Activated naive CD4-positive, alpha-beta T cell treated with anti-CD3 and anti-CD28 coated beads, Interleukin-2, amount 50 U/mL, for 24 hours (primary cell): ENCODE results near the gene C2orf42.
"Not testable (repeated sequence)": the region's sequence is repeated elsewhere in the genome, so short reads cannot be mapped to it uniquely, and the experiment has no call there.

Experiments
- H3K27ac Mint-ChIP-seq: one replicate; pipeline ENCODE4 v1.8.0; 2021; ENCODE audit warnings: mild to moderate bottlenecking, mixed read lengths
- H3K27me3 Mint-ChIP-seq: one replicate; pipeline ENCODE4 v1.8.0; 2021; ENCODE audit warnings: mixed read lengths
- H3K36me3 Mint-ChIP-seq: one replicate; pipeline ENCODE4 v1.8.0; 2021; ENCODE audit warnings: mixed read lengths
- H3K4me1 Mint-ChIP-seq: one replicate; pipeline ENCODE4 v1.8.0; 2021; ENCODE audit warnings: mixed read lengths
- H3K4me3 Mint-ChIP-seq: one replicate; pipeline ENCODE4 v1.8.0; 2021; ENCODE audit warnings: mild to moderate bottlenecking, mixed read lengths
- H3K9me3 Mint-ChIP-seq: one replicate; pipeline ENCODE4 v1.8.0; 2021; ENCODE audit warnings: mixed read lengths

Gene C2orf42

DNA sequence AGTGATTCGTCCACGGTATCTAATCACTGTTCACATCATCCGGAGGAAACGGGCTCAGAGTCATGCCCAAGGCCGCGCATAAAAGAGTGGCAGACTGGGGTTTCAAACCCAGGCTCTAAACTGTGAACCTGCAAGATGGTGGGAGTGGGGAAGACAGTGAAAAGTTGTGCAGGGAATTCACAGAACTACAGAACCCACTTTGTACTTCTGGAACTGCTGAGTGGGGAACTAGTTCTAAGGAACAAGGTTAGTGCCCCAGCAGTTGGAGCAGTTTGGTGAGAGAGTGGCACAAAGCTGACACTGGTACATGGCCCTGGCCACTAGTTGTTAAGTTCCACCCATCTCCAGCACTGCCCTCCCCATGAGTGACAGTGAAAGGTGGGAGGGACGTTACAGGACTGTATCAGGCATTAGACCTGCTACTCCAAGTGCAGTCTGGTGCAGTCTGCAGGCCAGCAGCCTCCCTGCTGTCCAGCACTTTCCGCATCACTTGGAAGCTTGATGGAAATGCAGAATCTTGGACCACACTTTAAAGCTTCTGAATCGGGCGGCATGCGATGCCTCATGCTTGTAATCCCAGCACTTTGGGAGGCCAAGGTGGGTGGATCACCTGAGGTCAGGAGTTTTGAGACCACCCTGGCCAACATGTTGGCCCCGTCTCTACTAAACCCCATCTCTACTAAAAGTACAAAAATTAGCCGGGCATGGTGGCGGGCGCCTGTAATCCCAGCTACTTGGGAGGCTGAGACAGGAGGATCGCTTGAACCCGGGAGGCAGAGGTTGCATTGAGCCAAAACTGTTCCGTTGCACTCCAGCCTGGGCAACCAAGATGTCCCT lies 47.3 kb downstream of the C2orf42 start:
- Mint-ChIP-seq H3K4me1 (peaks cover 68% of the 10 kb centered on the region), H3K27me3 (no peaks in the 10 kb centered on the region), H3K4me3 (peak overlapping the region; percentile 87), H3K27ac (peak overlapping the region; percentile 99), H3K9me3 (no peaks in the 10 kb centered on the region), H3K36me3 (peaks cover 1% of the 10 kb centered on the region)

DNA sequence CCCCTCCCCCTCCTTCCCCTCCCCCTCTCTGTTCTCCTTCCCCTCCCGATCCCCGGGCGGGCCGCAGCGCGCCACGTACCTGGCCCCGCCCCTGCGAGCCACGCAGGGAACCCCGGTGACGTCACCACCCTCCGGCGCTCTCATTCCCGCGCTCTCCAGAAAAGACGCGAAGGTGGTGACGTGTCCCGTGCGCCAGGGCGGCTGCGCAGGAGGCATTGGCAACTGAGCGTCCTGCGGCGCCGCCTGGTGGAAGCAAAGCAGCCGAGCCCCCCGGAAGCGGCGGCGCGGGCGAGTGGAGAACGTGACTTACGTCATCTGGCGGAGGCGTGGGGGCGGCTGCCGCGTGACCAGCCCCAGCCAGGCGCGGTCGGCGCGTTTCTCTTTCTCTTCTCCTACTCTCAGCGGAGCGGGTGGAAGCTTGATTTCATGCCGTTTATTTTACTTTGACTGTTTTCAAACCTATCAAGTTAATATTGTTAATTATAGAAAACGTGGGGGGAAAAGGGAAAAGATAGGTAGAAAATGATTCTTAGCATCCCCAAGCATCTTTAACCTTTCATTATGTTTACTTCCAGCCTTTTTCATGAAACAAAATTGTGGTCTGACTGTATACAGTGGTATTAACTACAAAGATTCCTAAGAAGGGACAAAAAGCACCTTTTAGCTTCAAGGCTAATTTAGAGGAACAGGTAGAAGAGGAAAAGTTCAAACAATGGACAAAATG lies 48.1 kb downstream of the C2orf42 start:
- Mint-ChIP-seq H3K9me3 (no peaks in the 10 kb centered on the region), H3K27ac (peak overlapping the region; percentile 99), H3K27me3 (no peaks in the 10 kb centered on the region), H3K4me1 (peaks cover 75% of the 10 kb centered on the region), H3K36me3 (peaks cover 1% of the 10 kb centered on the region), H3K4me3 (peak overlapping the region; percentile 87)

DNA sequence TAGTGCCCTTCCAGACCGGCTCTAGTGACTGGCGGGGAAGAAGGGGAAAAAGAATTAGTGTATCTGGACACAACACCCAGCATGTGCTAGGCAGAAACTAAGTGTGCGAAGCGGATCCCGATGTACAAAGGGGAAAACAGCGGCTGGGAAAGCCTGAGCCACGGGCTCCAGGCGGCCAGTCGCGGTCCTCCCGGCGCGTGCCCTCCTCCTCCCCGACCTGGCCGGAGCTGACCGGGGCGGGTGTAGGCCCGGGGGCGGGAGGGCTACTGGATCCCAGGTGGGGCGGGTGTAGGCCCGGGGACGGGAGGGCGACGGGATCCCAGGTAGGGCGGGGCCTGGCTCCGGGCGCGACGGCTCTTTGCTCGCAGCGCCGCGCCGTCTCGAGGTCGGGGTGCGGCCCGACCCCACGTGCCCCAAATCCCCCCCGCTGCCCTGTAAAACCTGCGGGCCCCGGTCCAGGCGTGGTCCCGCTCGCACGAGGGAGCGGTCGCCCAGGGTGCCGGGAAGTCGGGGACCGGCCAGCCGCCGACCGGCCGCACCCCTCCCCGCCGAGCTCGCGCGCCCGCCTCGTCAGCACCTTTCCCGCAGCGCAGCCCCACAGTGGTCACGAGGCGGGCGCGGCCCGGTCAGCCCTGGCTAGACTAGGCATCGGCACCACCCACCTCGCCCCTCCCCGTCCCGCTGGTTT lies 48.8 kb downstream of the C2orf42 start:
- H3K4me1 Mint-ChIP-seq, result peaks cover 82% of the 10 kb centered on the region

DNA sequence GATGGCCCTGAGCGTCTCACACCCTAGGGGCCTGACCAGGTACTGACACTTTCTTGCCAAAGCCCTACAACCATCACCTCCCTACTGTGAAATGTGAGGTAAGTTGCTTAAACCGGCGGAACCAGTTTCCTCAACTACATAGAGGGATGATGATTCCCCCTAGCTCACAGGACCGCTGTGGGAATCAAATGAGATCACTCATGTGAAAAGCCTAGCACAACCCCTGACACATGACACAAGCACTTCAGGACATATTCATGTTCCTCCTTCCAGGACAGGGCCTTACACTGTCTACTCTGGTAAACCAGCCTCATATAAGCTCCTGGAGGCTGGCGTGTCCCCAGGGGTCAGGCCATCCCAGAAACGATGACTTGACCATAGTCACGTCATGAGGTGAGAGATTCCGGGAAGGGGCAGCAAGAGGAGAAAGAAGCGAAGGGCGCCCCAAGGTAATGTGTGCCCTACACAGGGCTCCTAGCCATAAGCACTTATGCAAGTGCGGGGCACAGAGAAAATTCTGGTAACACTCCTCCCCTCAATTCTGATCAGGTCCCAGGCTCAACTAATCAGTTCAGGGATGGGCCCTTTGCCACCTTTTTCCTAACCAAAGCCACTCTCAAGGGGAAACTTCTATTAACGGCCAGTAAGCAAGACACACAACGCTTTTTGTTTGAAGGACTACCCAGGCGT lies 49.5 kb downstream of the C2orf42 start:
- H3K9me3 Mint-ChIP-seq, result no peaks in the 10 kb centered on the region
- H3K4me1 Mint-ChIP-seq, result peaks cover 78% of the 10 kb centered on the region
- H3K27ac Mint-ChIP-seq, result peak overlapping the region; percentile 100
- peaks cover 1% of the 10 kb centered on the region for H3K36me3 Mint-ChIP-seq
- peak overlapping the region; percentile 91 for H3K4me3 Mint-ChIP-seq
- no peaks in the 10 kb centered on the region for H3K27me3 Mint-ChIP-seq

More for the DNA sequence above, 48.8 kb downstream of the C2orf42 start:
- Mint-ChIP-seq H3K27ac (peak overlapping the region; percentile 100), H3K4me3 (peak overlapping the region; percentile 91), H3K36me3 (peaks cover 1% of the 10 kb centered on the region), H3K9me3 (no peaks in the 10 kb centered on the region), H3K27me3 (no peaks in the 10 kb centered on the region)

DNA sequence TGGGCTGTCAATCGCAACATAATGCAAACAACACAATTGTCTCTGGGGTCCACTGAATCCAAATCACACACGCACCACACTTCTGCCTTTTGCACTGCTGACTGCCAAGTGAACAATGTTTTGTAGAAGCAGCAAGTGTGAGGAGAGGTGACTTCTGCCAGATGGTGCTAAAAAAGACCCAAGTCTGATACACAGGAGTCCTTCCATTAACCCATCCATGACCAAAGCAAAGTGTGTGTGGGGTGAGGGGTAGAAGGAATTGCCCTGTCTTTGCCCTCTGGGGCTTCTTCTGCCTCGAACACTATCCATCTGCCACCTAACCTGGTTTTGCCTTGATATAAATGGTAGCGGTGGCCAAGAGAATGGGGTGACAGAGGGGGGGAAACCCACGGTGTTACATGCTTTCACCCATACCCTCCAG lies 50.0 kb downstream of the C2orf42 start:
- Mint-ChIP-seq H3K9me3 (no peaks in the 10 kb centered on the region), H3K27ac (peak overlapping the region; percentile 100), H3K4me1 (peaks cover 77% of the 10 kb centered on the region), H3K36me3 (peaks cover 1% of the 10 kb centered on the region), H3K4me3 (peak overlapping the region; percentile 91), H3K27me3 (no peaks in the 10 kb centered on the region)

DNA sequence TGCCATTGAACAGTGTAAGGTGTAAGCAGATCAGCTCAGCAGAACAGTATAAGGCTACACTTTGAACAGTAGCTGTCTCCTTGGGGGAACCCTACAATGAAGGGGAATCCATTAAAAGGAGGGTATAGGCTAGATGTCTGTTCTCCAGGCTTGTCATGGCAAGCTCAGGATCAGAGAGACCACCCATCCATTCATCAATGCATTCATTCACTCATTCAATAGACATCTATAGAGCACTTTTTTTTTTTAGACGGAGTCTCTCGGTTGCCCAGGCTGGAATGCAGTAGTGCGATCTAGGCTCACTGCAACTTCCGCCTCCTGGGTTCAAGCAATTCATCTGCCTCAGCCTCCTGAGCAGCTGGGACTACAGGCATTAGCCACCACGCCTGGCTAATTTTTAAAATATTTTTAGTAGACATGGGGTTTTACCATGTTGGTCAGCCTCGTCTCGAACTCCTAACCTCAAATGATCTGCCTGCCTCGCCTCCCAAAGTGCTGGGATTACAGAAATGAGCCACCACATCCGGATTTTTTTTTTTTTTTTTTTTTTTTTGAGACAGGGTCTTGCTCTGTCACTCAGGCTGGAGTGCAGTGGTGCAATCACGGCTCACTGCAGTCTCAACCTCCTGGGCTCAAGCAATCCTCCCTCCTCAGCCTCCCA lies 56.4 kb downstream of the C2orf42 start:
- peak overlapping the region; percentile 100 for H3K27ac Mint-ChIP-seq
- not testable (repeated sequence) for H3K27me3 Mint-ChIP-seq, H3K9me3 Mint-ChIP-seq, H3K36me3 Mint-ChIP-seq, H3K4me3 Mint-ChIP-seq
- H3K4me1 Mint-ChIP-seq, result peaks cover 88% of the 10 kb centered on the region

DNA sequence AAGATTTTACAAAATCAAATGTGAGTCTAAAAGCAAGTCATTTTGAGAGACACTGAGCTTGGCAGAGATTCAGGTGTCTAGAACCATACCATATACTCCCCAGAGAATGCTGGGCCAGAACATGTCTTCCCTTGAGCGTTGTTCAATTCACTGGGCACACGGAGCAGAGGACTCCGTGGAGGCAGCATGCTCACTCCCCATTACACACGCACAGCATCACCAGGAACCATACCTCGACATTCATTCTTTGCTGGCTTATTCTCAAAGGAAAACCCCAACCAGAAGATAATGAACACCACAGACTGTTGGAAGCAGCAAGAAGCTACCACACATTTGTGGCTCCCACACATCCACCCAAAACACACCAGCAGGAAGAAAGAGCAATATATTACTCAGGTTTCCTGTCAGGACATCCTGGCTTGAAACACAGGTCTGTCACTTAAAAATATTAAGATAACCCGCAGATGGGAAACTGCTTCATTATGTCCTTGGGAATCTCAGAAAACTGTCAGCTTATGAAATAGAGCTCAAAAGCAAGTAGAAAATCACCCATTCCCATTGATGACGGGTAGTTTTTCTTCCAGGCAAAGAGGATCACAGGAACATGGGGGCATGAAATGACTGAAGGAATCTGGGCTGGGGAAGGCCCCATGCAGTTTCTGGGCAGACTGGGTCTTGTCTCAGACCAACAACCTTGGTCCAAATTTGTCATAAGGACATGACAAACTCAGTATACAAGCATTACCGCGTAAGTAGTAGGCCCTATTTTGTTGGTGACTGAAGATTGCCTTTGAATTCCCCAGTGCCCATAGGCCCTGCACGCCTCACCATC lies 57.1 kb downstream of the C2orf42 start:
- no peaks in the 10 kb centered on the region for H3K27me3 Mint-ChIP-seq
- H3K9me3 Mint-ChIP-seq, result no peaks in the 10 kb centered on the region
- H3K27ac Mint-ChIP-seq, result peak overlapping the region; percentile 100
- peaks cover 82% of the 10 kb centered on the region for H3K4me1 Mint-ChIP-seq
- peak overlapping the region; percentile 97 for H3K4me3 Mint-ChIP-seq
- peaks cover 1% of the 10 kb centered on the region for H3K36me3 Mint-ChIP-seq

DNA sequence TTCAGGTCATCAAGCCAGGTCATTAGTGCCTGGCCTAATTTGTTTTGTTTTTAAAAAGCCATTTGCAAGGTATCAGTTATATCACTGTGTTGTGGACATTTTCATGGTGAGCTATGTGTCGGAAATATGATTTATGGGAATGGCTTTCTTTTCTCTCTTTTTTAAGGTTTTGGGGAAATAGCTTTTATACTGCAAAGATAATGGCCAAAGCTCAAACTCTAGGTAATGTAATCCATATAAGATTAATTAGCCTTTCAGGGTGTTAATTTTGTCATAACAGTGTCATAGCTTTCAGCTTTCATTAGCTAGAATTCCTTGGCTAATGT lies 57.7 kb downstream of the C2orf42 start:
- H3K27me3 Mint-ChIP-seq, result no peaks in the 10 kb centered on the region
- no peaks in the 10 kb centered on the region for H3K9me3 Mint-ChIP-seq
- H3K27ac Mint-ChIP-seq, result peak overlapping the region; percentile 100
- H3K4me3 Mint-ChIP-seq, result peak overlapping the region; percentile 97
- peaks cover 81% of the 10 kb centered on the region for H3K4me1 Mint-ChIP-seq
- peaks cover 1% of the 10 kb centered on the region for H3K36me3 Mint-ChIP-seq

DNA sequence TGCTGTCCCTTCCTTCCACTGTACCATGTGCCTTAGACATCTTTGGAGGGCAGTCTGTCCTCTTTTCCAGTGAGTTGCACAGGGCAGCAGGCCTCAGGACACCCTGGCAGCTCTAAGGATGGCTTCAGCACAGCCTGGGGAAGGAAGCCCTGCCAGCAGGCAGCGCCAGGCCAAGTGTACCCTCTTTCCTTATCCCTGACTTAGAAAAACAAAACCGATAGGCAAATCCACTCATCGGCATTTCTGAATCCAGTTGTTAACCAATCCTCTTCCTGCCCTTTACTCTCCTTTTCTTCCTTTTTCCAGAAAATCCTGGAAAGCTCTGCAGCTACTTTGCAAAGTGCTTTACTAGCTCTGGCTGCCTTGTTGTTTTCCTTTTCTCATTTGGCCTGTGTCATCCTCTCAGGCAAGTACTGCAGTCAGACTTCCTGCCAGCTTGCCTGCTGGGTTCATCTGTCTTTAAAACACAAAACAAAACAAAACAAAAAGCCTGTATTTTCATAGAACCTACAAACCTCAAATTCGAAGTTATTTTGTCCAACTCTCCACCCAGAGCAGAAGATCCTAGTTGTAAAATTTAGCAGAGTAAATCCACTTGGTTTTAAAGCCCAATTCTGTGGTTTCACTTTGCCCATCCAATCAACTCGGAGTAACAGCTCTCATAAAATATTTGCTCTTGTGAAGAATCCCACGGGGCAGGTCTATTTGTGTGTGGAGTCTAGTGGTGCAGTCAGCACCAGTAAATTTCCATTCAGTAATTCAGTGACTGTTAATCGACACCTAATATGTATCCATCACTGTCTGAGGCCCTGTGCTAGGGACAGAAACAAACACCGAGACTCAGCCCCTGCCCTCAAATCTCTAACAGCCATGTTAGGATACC lies 58.3 kb downstream of the C2orf42 start:
- Mint-ChIP-seq H3K27me3 (no peaks in the 10 kb centered on the region), H3K36me3 (peaks cover 1% of the 10 kb centered on the region), H3K27ac (peak overlapping the region; percentile 100)

DNA sequence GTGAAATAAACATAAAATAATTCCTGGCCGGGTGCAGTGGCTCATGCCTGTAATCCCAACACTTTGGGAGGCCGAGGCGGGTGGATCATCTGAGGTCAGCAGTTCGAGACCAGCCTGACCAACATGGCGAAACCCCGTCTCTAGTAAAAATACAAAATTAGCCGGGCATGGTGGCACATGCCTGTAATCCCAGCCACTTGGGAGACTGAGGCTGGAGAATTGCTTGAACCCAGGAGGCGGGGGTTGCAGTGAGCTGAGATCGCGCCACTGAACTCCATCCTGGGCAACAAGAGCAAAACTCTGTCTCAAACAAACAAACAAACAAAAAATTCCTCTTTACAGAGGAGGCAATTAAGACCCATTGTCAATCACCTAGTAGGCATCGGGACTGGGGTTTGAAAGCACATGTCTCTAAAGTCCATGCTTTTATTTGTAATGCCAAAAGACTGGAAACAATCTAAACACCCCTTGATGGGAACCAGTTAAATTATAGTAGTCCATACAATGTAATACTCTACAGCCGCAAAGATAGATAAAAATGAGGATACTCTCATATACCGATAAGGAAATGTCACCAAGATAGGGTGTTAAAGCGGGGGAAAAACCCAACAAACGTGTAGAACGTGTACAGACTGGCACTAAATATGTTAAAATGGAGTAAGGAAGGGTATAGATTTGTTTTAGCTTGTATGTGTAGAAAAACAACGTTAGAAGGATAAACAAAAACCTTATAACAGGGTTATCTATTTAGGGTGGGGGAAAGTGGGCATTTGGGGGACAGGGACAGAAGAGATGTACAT lies 59.3 kb downstream of the C2orf42 start:
- H3K4me1 Mint-ChIP-seq, result peaks cover 80% of the 10 kb centered on the region
- peak overlapping the region; percentile 100 for H3K27ac Mint-ChIP-seq
- not testable (repeated sequence) for H3K27me3 Mint-ChIP-seq, H3K9me3 Mint-ChIP-seq, H3K36me3 Mint-ChIP-seq
- peak overlapping the region; percentile 97 for H3K4me3 Mint-ChIP-seq

More for the DNA sequence above, 58.3 kb downstream of the C2orf42 start:
- H3K4me1 Mint-ChIP-seq, result peaks cover 81% of the 10 kb centered on the region
- H3K4me3 Mint-ChIP-seq, result peak overlapping the region; percentile 97
- H3K9me3 Mint-ChIP-seq, result no peaks in the 10 kb centered on the region

DNA sequence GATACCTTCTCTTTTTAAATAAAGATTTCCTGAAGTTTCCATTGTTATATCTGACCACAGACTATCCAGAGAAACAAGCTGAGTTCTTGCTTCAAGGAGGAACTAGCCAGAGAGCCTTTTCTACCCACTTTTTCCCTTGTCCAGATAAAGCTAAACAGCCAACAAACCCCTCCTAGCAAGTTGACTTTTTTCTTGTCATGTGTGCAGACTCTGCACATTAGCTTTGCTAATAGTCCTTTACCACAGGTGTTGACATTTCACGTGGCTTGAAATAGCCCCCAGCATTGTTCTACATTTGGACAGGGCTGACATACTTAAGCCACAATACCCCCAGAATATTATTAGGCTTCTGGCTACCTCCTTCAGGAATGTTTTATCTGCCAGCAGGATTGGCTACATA lies 62.8 kb downstream of the C2orf42 start:
- H3K27me3 Mint-ChIP-seq, result no peaks in the 10 kb centered on the region
- H3K27ac Mint-ChIP-seq, result peak overlapping the region; percentile 62
- H3K4me1 Mint-ChIP-seq, result peaks cover 80% of the 10 kb centered on the region
- H3K9me3 Mint-ChIP-seq, result no peaks in the 10 kb centered on the region
- no peak overlapping the region for H3K4me3 Mint-ChIP-seq
- H3K36me3 Mint-ChIP-seq, result peaks cover 1% of the 10 kb centered on the region

DNA sequence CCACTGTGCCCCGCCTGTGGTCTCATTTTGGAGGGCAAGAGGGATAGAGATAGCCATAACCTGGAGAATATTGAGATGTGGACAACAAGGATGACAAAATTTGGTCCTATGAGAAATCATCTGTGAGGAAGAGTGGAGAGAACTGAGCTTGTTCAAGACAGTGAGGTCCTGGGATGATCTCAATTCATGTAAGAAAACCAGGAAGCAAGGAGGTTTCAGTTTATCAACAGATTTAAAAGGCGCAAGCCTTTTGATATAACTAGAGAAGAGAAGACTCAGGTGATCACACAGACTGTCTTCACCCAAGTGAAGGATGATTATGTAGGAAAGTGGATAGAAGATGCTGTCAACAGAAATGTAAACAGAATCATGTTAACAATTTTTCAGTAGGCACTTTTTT lies 64.4 kb downstream of the C2orf42 start:
- H3K4me3 Mint-ChIP-seq, result peak overlapping the region; percentile 97

DNA sequence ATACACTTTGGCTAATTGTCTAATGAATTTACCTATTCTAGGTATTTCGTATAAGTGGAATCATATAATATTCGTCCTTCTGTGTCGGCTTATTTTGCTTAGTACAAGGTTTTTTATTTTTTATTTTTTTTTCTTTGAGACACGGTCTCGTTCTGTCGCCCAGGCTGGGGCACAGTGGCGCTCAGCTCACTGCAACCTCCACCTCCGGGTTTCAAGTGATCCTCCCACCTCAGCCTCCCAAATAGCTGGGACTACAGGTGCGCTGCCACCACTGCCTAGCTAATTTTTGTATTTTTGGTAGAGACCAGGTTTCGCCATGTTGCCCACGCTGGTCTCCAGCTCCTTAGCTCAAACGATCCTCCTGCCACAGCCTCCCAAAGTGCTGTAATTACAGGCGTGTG lies 65.3 kb downstream of the C2orf42 start:
- Mint-ChIP-seq H3K9me3 (no peaks in the 10 kb centered on the region), H3K27me3 (no peaks in the 10 kb centered on the region), H3K4me3 (peak overlapping the region; percentile 97), H3K4me1 (peaks cover 79% of the 10 kb centered on the region), H3K36me3 (peaks cover 1% of the 10 kb centered on the region), H3K27ac (peak overlapping the region; percentile 100)

More for the DNA sequence above, 64.4 kb downstream of the C2orf42 start:
- H3K9me3 Mint-ChIP-seq, result no peaks in the 10 kb centered on the region
- H3K27ac Mint-ChIP-seq, result peak overlapping the region; percentile 100
- H3K36me3 Mint-ChIP-seq, result peaks cover 1% of the 10 kb centered on the region
- no peaks in the 10 kb centered on the region for H3K27me3 Mint-ChIP-seq
- peaks cover 82% of the 10 kb centered on the region for H3K4me1 Mint-ChIP-seq
